GM08714 (cell line): ENCODE measurements around the gene MKRN2.

Source experiments
- H3K4me3 ChIP-seq: fragments of 200-500 bp; sonication (Bioruptor generic); 2 replicates; pipeline ENCODE4 v1.5.1; 2014; ENCODE audit warnings: mild to moderate bottlenecking, low read length, inconsistent platforms
- ZNF274 ChIP-seq: IDR thresholded peaks from 2 replicates; pipeline ENCODE4 v1.6.1; 2012; ENCODE audit warnings: mild to moderate bottlenecking, low read depth, low read length

Gene MKRN2

GRCh38 chr3:12588039-12589009 lies 31.4 kb downstream of the MKRN2 start:
- no peak overlapping the region for H3K4me3 ChIP-seq
- TF ChIP-seq ZNF274: no peak

DNA sequence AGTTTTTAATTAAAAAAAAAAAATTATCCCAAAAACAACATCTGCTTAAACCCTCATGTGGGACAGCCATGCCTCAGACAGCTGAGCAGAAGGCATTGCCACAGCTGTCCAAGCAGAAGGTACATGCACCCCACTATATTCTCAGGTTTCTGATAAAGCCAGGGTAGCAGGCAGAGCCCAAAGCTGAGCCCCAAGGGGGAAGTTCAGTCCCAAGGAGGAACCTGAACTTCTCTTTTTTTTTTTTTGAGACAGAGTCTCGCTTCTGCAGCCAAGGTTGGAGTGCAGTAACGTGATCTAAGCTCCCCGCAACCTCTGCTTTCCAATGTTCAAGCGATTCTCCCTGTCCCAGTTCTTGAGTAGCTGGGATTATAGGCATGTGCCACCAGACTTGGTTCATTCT lies 33.2 kb downstream of the MKRN2 start:
- H3K4me3 ChIP-seq: no peak overlapping the region
- TF ChIP-seq ZNF274: no peak

DNA sequence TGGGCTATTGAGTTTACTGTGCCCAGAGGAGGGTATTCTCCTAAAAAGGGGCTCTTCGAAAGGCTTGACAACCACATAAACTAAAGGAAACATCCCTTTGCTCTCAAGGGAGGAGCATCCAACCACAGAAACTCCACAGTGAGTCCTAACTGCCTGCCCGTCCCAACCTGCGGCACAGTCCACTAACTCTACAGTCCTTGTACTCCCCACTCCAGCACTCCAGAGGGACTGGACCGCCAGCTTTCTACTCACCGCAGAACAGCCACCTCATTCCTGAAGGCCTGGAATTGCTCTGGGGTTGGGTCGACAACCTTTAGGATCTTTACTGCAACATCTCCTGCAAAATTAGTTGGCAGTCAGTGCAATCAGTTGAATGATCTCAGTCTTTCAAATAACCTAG lies 34.6 kb downstream of the MKRN2 start:
- no peak overlapping the region for H3K4me3 ChIP-seq
- TF ChIP-seq ZNF274: no peak

DNA sequence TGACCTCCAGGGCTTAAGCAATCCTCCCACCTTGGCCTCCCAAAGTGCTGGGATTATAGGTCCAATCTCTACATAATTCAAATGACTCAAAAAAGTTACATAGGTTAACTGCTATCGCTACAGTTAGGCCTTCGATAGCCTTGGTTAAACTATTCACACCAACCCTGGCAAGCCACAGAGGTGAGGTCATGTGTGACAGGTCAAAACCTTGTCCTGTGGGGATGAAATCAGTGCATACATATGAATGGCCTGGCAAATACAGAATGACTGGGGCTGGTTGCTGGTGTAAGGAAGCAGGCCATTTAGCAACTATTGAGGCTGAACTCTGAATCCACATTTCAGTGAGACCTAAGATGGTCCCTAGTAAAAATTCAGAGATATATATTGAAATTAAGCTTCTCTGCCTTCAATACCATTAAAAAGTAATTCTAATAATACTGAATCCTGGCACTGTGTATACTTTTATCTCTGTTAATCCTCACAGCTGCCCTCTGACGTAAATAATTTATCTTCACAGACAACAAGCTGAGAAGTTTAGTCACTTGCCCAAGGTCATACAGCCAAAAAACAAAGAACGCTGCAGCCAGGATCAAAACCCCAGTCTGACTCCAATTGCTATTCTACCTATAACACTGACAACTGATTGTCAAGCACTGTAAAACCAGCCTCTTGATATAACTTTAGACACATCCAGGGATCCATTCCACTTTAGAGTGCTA lies 35.3 kb downstream of the MKRN2 start:
- H3K4me3 ChIP-seq: no peak overlapping the region
- TF ChIP-seq ZNF274: no peak

GRCh38 chr3:12593473-12593872 lies 36.6 kb downstream of the MKRN2 start:
- no peak overlapping the region for H3K4me3 ChIP-seq
- TF ChIP-seq ZNF274: no peak

GRCh38 chr3:12598890-12599289 lies 42.0 kb downstream of the MKRN2 start:
- no peak overlapping the region for H3K4me3 ChIP-seq
- no peak for TF ChIP-seq ZNF274

DNA sequence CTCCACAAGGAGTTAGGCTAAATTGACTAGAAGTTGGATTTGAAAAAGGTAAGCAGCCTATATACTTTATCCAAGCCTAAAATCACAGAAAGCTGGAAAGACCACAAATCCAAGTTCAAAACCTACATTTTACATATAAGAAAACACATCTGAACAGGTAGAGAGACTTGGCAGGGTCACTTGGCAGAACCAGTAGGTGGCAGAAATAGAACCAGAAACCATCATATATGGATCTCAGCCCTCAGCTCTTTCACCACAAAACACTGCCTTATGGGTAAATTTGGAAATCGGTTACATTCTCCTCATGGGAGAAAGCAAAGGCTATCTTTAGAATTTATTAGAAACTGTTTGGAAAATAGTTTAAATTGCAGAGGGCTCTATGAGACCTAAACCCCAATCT lies 44.2 kb downstream of the MKRN2 start:
- TF ChIP-seq ZNF274: no peak
- no peak overlapping the region for H3K4me3 ChIP-seq

DNA sequence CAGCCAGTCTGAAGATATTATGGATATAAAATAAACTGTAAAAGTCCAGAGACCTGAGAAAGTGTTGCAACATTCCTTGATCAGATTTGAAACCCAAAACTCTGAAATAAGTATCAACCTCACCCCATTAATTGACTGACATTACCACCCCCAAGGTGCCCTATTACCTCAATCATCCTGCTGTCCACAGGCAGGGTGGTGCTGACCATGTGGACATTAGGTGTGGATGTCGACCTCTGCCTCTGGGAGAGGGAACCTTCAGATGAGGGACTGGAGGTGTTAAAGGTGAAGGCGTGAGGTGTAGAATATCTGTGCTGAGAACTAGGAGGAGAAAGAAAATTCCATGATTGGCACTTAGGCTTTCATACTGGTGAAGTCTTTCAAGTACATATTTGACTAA lies 47.1 kb downstream of the MKRN2 start:
- no peak for TF ChIP-seq ZNF274
- H3K4me3 ChIP-seq: no peak overlapping the region

- no peak for TF ChIP-seq ZNF274
- no peak overlapping the region for H3K4me3 ChIP-seq
These were observed 51.5 kb downstream of the MKRN2 start for GRCh38 chr3:12608376-12608775.

GRCh38 chr3:12611117-12611516 lies 54.2 kb downstream of the MKRN2 start:
- H3K4me3 ChIP-seq: no peak overlapping the region
- TF ChIP-seq ZNF274: no peak

- H3K4me3 ChIP-seq: no peak overlapping the region
- no peak for TF ChIP-seq ZNF274
These were observed 55.8 kb downstream of the MKRN2 start for GRCh38 chr3:12612514-12613226.

GRCh38 chr3:12613250-12613649 lies 56.4 kb downstream of the MKRN2 start:
- H3K4me3 ChIP-seq: no peak overlapping the region
- TF ChIP-seq ZNF274: no peak

DNA sequence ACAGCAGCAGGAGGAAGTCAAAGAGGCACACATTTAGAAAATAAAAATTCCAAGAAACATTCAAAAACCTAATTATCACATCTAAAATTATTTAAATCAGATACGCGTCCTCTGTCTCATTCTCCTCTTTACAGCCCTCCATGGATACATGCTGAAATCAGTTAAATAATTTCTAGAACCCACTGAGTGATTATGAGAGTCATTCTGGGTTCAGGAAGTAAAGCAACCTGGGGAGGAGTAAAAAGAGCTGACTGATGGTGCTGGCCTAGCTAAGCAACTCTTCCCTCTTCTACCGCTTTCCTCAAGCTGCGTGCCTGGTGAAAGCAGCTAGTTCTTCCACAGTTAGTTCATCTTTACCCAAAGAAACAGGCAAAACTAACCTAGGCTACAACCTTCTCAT lies 58.4 kb downstream of the MKRN2 start:
- no peak overlapping the region for H3K4me3 ChIP-seq
- no peak for TF ChIP-seq ZNF274

DNA sequence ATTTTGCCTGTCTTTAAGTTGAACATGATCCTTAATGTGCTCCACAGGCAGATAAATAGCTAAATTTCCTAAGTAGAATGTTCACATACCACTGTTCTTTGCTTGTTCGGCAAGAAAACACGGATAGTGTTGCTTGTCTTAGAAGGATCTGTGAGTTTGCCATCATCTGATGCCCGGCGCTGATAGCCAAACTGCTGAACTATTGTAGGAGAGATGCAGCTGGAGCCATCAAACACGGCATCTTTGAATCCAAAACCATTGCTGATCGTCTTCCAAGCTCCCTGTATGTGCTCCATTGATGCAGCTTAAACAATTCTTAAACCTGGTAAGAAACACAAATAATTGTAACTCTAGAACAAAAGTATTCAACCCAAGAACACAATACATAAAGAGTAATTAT lies 61.5 kb downstream of the MKRN2 start:
- TF ChIP-seq ZNF274: no peak

DNA sequence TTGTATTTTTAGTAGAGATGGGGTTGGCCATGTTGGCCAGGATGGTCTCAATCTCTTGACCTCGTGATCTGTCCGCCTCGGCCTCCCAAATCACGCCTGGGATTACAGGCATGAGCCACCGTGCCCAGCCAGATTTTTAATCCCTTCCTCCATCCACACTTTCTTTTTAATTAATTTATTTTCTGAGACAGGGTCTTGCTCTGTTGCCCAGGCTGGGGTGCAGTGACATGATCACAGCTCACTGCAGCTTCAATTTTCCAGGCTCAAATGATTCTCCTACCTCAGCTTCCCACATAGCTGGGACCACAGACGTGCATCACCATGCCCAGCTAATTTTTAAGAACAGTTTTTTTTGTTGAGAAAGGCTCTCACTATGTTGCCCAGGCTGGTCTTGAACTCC lies 63.4 kb downstream of the MKRN2 start:
- H3K4me3 ChIP-seq: no peak overlapping the region
- no peak for TF ChIP-seq ZNF274

More for the DNA sequence above, 61.5 kb downstream of the MKRN2 start:
- H3K4me3 ChIP-seq: no peak overlapping the region

GRCh38 chr3:12620729-12621128 lies 63.8 kb downstream of the MKRN2 start:
- no peak overlapping the region for H3K4me3 ChIP-seq
- no peak for TF ChIP-seq ZNF274
